HEK293 (cell line): Measurements from ENCODE around the gene OPCML.

Experiments used
- CTCF ChIA-PET: fragments of 350-600 bp; formaldehyde crosslinking; extraction: SDS; loops from one replicate; lab custom pipeline; 2021; ENCODE audit warnings: antibody characterized with exemption; lab: Yijun Ruan, JAX
- POLR2A ChIA-PET: fragments of 300-600 bp; formaldehyde crosslinking; extraction: SDS; loops from one replicate; lab custom pipeline; 2020; ENCODE audit warnings: antibody characterized with exemption, inconsistent platforms; lab: Yijun Ruan, JAX
- H3K27ac ChIP-seq: fragments of 200-500 bp; sonication (Bioruptor generic); 2 replicates; pipeline ENCODE4 v1.5.1; 2014; ENCODE audit warnings: low read depth, low read length, control low read depth, inconsistent platforms; ENCODE audit errors: extremely low read depth
- H3K36me3 ChIP-seq, 2 experiments: fragments of 200-500 bp in 1 of 2; sonication (Bioruptor generic) in 1 of 2; 1 replicate in 1 of 2; 2 replicates in 1 of 2; pipeline ENCODE4 v1.5.1; 2014 to 2017; ENCODE audit warnings: inconsistent platforms in 2 of 2, low read length in 2 of 2; ENCODE audit not compliant: control insufficient read depth in 2 of 2, insufficient read depth in 1 of 2
- H3K4me1 ChIP-seq: fragments of 200-500 bp; sonication (Bioruptor generic); 2 replicates; pipeline ENCODE4 v1.5.1; 2014; ENCODE audit warnings: mild to moderate bottlenecking, low read length, inconsistent platforms; ENCODE audit not compliant: control insufficient read depth, insufficient read depth
- H3K4me3 ChIP-seq: 2 replicates; pipeline ENCODE4 v1.5.1; 2011; ENCODE audit warnings: low read depth, mild to moderate bottlenecking, control low read depth, low read length, moderate library complexity
- H3K9me3 ChIP-seq: fragments of 200-500 bp; sonication (Bioruptor generic); 2 replicates; pipeline ENCODE4 v1.5.1; 2014; ENCODE audit warnings: low read depth, low read length, inconsistent platforms; ENCODE audit not compliant: control insufficient read depth, insufficient read depth
- ATF2 ChIP-seq: fragments of 450-650 bp; formaldehyde crosslinking; IDR thresholded peaks from 2 replicates; pipeline ENCODE4 v1.5.1; 2016; ENCODE audit warnings: missing biosample characterization, missing genetic modification characterization, low read depth
- BCL11A ChIP-seq: fragments of 450-650 bp; formaldehyde crosslinking; IDR thresholded peaks from 2 replicates; pipeline ENCODE4 v1.5.1; 2016; ENCODE audit warnings: low read depth, missing biosample characterization, missing genetic modification characterization
- CTCF ChIP-seq: fragments of 450-650 bp; formaldehyde crosslinking; IDR thresholded peaks from 2 replicates; pipeline ENCODE4 v1.5.1; 2016; ENCODE audit warnings: missing biosample characterization, missing genetic modification characterization
- EGR2 ChIP-seq: fragments of 450-650 bp; formaldehyde crosslinking; IDR thresholded peaks from 2 replicates; pipeline ENCODE4 v1.5.1; 2016; ENCODE audit warnings: low read depth, missing biosample characterization, missing genetic modification characterization
- GLIS1 ChIP-seq: fragments of 450-650 bp; formaldehyde crosslinking; IDR thresholded peaks from 2 replicates; pipeline ENCODE4 v1.5.1; 2016; ENCODE audit warnings: missing biosample characterization, missing genetic modification characterization
- KLF10 ChIP-seq: fragments of 450-650 bp; IDR thresholded peaks from 2 replicates; pipeline ENCODE4 v1.5.1; 2018; ENCODE audit warnings: missing biosample characterization, mild to moderate bottlenecking, missing genetic modification characterization
- OVOL3 ChIP-seq: fragments of 450-650 bp; formaldehyde crosslinking; IDR thresholded peaks from 2 replicates; pipeline ENCODE4 v1.5.1; 2016; ENCODE audit warnings: missing biosample characterization, missing genetic modification characterization
- TRIM28 ChIP-seq: IDR thresholded peaks from 2 replicates; pipeline ENCODE4 v1.6.1; 2011; ENCODE audit warnings: low read length, control low read depth, borderline replicate concordance
- ZBTB6 ChIP-seq: fragments of 450-650 bp; formaldehyde crosslinking; IDR thresholded peaks from 2 replicates; pipeline ENCODE4 v1.5.1; 2017; ENCODE audit warnings: missing biosample characterization, missing genetic modification characterization
- ZBTB8A ChIP-seq: fragments of 450-650 bp; formaldehyde crosslinking; IDR thresholded peaks from 2 replicates; pipeline ENCODE4 v1.5.1; 2016; ENCODE audit warnings: missing biosample characterization, missing genetic modification characterization
- ZNF132 ChIP-seq: fragments of 450-650 bp; formaldehyde crosslinking; IDR thresholded peaks from 2 replicates; pipeline ENCODE4 v1.5.1; 2017; ENCODE audit warnings: missing biosample characterization, missing genetic modification characterization, borderline replicate concordance
- ZNF184 ChIP-seq: fragments of 450-650 bp; IDR thresholded peaks from 2 replicates; pipeline ENCODE4 v1.5.1; 2018; ENCODE audit warnings: missing biosample characterization, mild to moderate bottlenecking, missing genetic modification characterization
- ZNF302 ChIP-seq: fragments of 450-650 bp; formaldehyde crosslinking; IDR thresholded peaks from 2 replicates; pipeline ENCODE4 v1.5.1; 2016; ENCODE audit warnings: missing biosample characterization, missing genetic modification characterization, low read depth
- ZNF335 ChIP-seq: fragments of 450-650 bp; formaldehyde crosslinking; conservative IDR thresholded peaks from 2 replicates; pipeline ENCODE4 v1.5.1; 2016; ENCODE audit warnings: missing biosample characterization, missing genetic modification characterization
- ZNF37A ChIP-seq: fragments of 450-650 bp; IDR thresholded peaks from 2 replicates; pipeline ENCODE4 v1.5.1; 2018; ENCODE audit warnings: missing biosample characterization, missing genetic modification characterization
- ZNF391 ChIP-seq: fragments of 450-650 bp; formaldehyde crosslinking; IDR thresholded peaks from 2 replicates; pipeline ENCODE4 v1.5.1; 2016; ENCODE audit warnings: low read depth, missing biosample characterization, missing genetic modification characterization, borderline replicate concordance
- ZNF404 ChIP-seq: fragments of 450-650 bp; formaldehyde crosslinking; IDR thresholded peaks from 2 replicates; pipeline ENCODE4 v1.5.1; 2017; ENCODE audit warnings: missing biosample characterization, missing genetic modification characterization
- ZNF514 ChIP-seq: fragments of 450-650 bp; formaldehyde crosslinking; IDR thresholded peaks from 2 replicates; pipeline ENCODE4 v1.5.1; 2016; ENCODE audit warnings: missing biosample characterization, missing genetic modification characterization
- ZNF621 ChIP-seq: fragments of 450-650 bp; formaldehyde crosslinking; IDR thresholded peaks from 2 replicates; pipeline ENCODE4 v1.5.1; 2017; ENCODE audit warnings: missing biosample characterization, missing genetic modification characterization
- ZNF747 ChIP-seq: fragments of 450-650 bp; formaldehyde crosslinking; IDR thresholded peaks from 2 replicates; pipeline ENCODE4 v1.5.1; 2016; ENCODE audit warnings: missing biosample characterization, missing genetic modification characterization
- ZNF768 ChIP-seq: fragments of 450-650 bp; formaldehyde crosslinking; IDR thresholded peaks from 2 replicates; pipeline ENCODE4 v1.5.1; 2018; ENCODE audit warnings: missing biosample characterization, mild to moderate bottlenecking, missing genetic modification characterization
- ZNF843 ChIP-seq: fragments of 450-650 bp; formaldehyde crosslinking; IDR thresholded peaks from 2 replicates; pipeline ENCODE4 v1.5.1; 2016; ENCODE audit warnings: missing biosample characterization, missing genetic modification characterization
- TF ChIP-seq, protein P1 (sequence below): fragments of 450-650 bp; formaldehyde crosslinking; IDR thresholded peaks from 2 replicates; pipeline ENCODE4 v1.5.1; 2016; ENCODE audit warnings: missing biosample characterization, missing genetic modification characterization, borderline replicate concordance
- TF ChIP-seq, protein P2 (sequence below): fragments of 450-650 bp; formaldehyde crosslinking; IDR thresholded peaks from 2 replicates; pipeline ENCODE4 v1.5.1; 2016; ENCODE audit warnings: missing biosample characterization, missing genetic modification characterization

Gene OPCML

DNA sequence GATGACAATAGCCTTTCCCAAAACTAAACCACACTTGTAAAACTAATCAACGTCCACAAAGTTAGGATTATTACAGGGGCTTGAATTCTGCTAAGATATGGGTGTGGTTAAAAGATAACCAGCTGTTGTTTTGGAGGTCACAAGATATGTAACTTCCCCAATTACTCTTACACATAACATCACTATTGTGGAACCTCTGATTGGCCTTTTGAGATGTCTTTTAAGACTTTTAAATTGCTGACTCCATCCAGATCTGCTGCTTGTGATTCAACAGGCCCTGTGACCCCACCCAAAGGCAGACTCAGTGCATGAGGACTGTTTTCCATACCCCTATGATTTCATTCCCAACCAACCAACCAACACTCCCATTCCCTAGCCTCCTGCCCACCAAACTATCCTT, 893.9 kb downstream of the OPCML start:
- H3K36me3 ChIP-seq, result no peaks in the 10 kb centered on the region
- no peak overlapping the region for H3K27ac ChIP-seq
- ChIA-PET CTCF (interaction anchor here (0.6 kb wide), 1 partner anchor 942 kb away, joined by 3 read pairs; no protein-coding TSS in a partner anchor), POLR2A (no interaction called here)
- no peak overlapping the region for H3K4me3 ChIP-seq
- TF ChIP-seq, protein P1, sequence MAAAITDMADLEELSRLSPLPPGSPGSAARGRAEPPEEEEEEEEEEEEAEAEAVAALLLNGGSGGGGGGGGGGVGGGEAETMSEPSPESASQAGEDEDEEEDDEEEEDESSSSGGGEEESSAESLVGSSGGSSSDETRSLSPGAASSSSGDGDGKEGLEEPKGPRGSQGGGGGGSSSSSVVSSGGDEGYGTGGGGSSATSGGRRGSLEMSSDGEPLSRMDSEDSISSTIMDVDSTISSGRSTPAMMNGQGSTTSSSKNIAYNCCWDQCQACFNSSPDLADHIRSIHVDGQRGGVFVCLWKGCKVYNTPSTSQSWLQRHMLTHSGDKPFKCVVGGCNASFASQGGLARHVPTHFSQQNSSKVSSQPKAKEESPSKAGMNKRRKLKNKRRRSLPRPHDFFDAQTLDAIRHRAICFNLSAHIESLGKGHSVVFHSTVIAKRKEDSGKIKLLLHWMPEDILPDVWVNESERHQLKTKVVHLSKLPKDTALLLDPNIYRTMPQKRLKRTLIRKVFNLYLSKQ (tag by site-specific recombination), result no peak
- no peak for TF ChIP-seq ZNF302 (tag by site-specific recombination)
- no peak for TF ChIP-seq ZBTB8A (tag by site-specific recombination)
- TF ChIP-seq EGR2 (tag by site-specific recombination), result no peak
- no peak for TF ChIP-seq CTCF (tag by site-specific recombination)
- TF ChIP-seq ZNF132 (tag by site-specific recombination), result no peak
- no peak for TF ChIP-seq GLIS1
- TF ChIP-seq OVOL3 (tag by site-specific recombination), result no peak
- no peak for TF ChIP-seq BCL11A (tag by site-specific recombination)
- H3K9me3 ChIP-seq, result no peaks in the 10 kb centered on the region
- H3K4me1 ChIP-seq, result no peaks in the 10 kb centered on the region

- H3K9me3 ChIP-seq, result no peaks in the 10 kb centered on the region
- CTCF ChIA-PET, result interaction anchor here (0.8 kb wide), 1 partner anchor 10 kb away, joined by 4 read pairs; no protein-coding TSS in a partner anchor
- POLR2A ChIA-PET, result no interaction called here
These were observed 895.8 kb downstream of the OPCML start for GRCh38 chr11:132636523-132636922.

More at GRCh38 chr11:132636523-132636922, 895.8 kb downstream of the OPCML start:
- Histone ChIP-seq H3K4me1 (no peaks in the 10 kb centered on the region), H3K4me3 (no peak overlapping the region), H3K27ac (no peak overlapping the region), H3K36me3 (no peaks in the 10 kb centered on the region)
- TF ChIP-seq ZNF514 (tag by site-specific recombination), result no peak
- TF ChIP-seq ZNF747 (tag by site-specific recombination), result no peak
- no peak for TF ChIP-seq ZNF335 (tag by site-specific recombination)
- TF ChIP-seq ZNF404 (tag by site-specific recombination), result no peak
- TF ChIP-seq ZNF184 (tag by site-specific recombination), result no peak
- no peak for TF ChIP-seq ZBTB6 (tag by site-specific recombination)
- no peak for TF ChIP-seq ATF2 (tag by site-specific recombination)
- no peak for TF ChIP-seq KLF10 (tag by site-specific recombination)
- no peak for TF ChIP-seq ZNF621 (tag by site-specific recombination)
- TF ChIP-seq ZNF37A (tag by site-specific recombination), result no peak
- TF ChIP-seq, protein P1 (tag by site-specific recombination), result no peak
- TF ChIP-seq ZNF843 (tag by site-specific recombination), result no peak
- TF ChIP-seq TRIM28, result no peak
- TF ChIP-seq ZNF391 (tag by site-specific recombination), result no peak
- TF ChIP-seq, protein P2, sequence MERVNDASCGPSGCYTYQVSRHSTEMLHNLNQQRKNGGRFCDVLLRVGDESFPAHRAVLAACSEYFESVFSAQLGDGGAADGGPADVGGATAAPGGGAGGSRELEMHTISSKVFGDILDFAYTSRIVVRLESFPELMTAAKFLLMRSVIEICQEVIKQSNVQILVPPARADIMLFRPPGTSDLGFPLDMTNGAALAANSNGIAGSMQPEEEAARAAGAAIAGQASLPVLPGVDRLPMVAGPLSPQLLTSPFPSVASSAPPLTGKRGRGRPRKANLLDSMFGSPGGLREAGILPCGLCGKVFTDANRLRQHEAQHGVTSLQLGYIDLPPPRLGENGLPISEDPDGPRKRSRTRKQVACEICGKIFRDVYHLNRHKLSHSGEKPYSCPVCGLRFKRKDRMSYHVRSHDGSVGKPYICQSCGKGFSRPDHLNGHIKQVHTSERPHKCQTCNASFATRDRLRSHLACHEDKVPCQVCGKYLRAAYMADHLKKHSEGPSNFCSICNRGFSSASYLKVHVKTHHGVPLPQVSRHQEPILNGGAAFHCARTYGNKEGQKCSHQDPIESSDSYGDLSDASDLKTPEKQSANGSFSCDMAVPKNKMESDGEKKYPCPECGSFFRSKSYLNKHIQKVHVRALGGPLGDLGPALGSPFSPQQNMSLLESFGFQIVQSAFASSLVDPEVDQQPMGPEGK (tag by site-specific recombination), result no peak
- no peak for TF ChIP-seq ZNF768 (tag by site-specific recombination)
